Measurements from ENCODE around the gene SAMD4A. TPM values are rescaled to one million over a fixed set of nuclear protein-coding genes. Genes with fewer than 3 reads are reported as not detected.

Gene SAMD4A
- total RNA-seq, 1 donor from 2014 or later = 30.6 TPM

DNA sequence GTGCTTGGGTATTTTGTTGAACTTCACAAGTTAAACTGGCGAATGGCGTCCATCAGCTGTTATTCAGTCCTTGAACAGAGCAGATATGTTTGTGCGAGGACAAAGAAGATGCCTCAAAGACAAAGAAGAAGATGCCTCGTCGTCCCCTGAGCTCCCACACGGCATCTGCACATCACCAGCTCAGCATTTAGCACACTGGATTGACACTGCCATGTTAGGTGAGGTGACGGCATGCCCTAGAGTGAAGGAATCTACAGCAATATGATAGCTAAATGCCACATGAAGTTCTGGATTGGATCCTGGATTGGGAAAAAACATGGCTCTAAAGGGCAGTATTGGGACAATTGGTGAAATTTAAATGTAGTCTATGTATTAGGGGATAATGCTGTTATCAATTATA, 15.4 kb downstream of the SAMD4A start:
- no peaks in the 10 kb centered on the region for H3K4me1 ChIP-seq
- H3K27ac ChIP-seq = no peak overlapping the region
- no peaks in the 10 kb centered on the region for H3K9me3 ChIP-seq
- intact Hi-C loops (cut with DNase I) = no loop called here
- ATAC-seq (no peak), DNase-seq (no peak)
- TF ChIP-seq, protein P1, sequence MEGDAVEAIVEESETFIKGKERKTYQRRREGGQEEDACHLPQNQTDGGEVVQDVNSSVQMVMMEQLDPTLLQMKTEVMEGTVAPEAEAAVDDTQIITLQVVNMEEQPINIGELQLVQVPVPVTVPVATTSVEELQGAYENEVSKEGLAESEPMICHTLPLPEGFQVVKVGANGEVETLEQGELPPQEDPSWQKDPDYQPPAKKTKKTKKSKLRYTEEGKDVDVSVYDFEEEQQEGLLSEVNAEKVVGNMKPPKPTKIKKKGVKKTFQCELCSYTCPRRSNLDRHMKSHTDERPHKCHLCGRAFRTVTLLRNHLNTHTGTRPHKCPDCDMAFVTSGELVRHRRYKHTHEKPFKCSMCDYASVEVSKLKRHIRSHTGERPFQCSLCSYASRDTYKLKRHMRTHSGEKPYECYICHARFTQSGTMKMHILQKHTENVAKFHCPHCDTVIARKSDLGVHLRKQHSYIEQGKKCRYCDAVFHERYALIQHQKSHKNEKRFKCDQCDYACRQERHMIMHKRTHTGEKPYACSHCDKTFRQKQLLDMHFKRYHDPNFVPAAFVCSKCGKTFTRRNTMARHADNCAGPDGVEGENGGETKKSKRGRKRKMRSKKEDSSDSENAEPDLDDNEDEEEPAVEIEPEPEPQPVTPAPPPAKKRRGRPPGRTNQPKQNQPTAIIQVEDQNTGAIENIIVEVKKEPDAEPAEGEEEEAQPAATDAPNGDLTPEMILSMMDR (IDR thresholded peaks at IDR 0.05) = no peak
- no peak overlapping the region for H3K4me3 ChIP-seq
- H3K36me3 ChIP-seq = no peaks in the 10 kb centered on the region
- no peaks in the 10 kb centered on the region for H3K27me3 ChIP-seq (ENCODE audit: low read depth)

DNA sequence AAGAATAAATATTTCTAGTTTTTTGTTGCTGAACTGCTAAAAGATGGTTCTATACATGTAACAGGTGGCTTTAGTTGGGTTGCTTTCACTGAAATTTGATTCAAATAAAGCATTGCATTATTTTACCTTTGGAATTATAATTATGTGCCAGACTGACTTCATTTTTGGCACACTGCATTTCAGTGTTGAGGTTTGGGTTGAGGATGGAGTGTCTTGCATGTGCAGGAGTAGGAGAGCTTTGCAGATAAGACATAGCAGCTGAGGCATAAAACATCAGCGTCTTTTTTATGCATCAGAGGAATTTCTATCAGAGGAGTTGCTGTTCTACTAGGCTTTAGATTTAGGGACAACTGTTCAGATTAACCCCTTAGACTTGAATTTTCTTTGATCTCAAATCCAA, 17.2 kb downstream of the SAMD4A start:
- Histone ChIP-seq H3K36me3 (no peaks in the 10 kb centered on the region), H3K9me3 (no peaks in the 10 kb centered on the region), H3K4me1 (no peaks in the 10 kb centered on the region), H3K27me3 (ENCODE audit: low read depth) (no peaks in the 10 kb centered on the region), H3K4me3 (no peak overlapping the region), H3K27ac (no peak overlapping the region)
- TF ChIP-seq, protein P1 (IDR thresholded peaks at IDR 0.05) = no peak
- DNase-seq = no peak
- no peak for ATAC-seq
- intact Hi-C loops (cut with DNase I) = no loop called here

DNA sequence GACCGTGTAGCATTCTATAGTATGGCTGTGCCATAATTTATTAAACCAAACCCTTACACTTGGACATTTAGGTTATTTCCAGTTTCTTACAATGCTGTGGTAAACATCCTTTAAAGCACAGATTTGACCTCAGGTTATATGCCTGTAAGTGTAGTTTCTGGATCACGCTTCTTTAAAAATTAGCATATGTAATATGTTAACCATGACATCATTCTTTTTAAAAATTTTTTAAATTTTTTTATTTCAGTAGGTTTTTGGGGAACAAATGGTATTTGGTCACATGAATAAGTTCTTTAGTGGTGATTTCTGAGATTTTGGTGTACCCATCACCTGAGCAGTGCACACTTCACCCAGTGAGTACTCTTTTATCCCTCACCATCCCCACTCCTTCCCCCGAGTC, 18.3 kb downstream of the SAMD4A start:
- intact Hi-C loops (cut with DNase I) = no loop called here
- TF ChIP-seq, protein P1 (IDR thresholded peaks at IDR 0.05) = no peak

DNA sequence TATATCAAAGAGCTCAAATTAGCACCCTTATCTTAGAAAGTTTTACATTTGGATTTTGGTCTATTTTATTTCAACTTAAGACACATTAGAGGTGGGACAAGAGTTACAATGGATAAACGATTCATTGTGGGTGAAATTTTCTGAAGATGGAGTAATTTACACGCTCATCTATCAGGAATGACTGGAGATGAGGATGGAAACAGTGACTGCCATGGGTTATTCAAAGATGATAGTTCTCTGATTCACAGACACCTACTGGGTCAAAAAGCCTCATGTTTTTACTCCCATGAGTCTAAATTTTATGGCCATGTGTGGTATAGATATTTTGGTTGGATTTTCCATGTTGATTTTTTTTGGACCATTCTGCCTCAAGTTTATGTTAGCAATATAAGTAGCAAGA, 22.1 kb downstream of the SAMD4A start:
- Histone ChIP-seq H3K4me1 (peaks cover 3% of the 10 kb centered on the region), H3K36me3 (no peaks in the 10 kb centered on the region), H3K4me3 (no peak overlapping the region), H3K9me3 (no peaks in the 10 kb centered on the region), H3K27ac (no peak overlapping the region), H3K27me3 (ENCODE audit: low read depth) (no peaks in the 10 kb centered on the region)
- ATAC-seq = no peak
- intact Hi-C loops (cut with DNase I) = no loop called here
- DNase-seq = no peak
- TF ChIP-seq, protein P1 (IDR thresholded peaks at IDR 0.05) = no peak

More for the DNA sequence above, 18.3 kb downstream of the SAMD4A start:
- H3K27me3 ChIP-seq (ENCODE audit: low read depth) = no peaks in the 10 kb centered on the region
- no peak for ATAC-seq
- H3K4me1 ChIP-seq = no peaks in the 10 kb centered on the region
- no peaks in the 10 kb centered on the region for H3K36me3 ChIP-seq
- no peak overlapping the region for H3K27ac ChIP-seq
- no peaks in the 10 kb centered on the region for H3K9me3 ChIP-seq
- no peak for DNase-seq
- no peak overlapping the region for H3K4me3 ChIP-seq

DNA sequence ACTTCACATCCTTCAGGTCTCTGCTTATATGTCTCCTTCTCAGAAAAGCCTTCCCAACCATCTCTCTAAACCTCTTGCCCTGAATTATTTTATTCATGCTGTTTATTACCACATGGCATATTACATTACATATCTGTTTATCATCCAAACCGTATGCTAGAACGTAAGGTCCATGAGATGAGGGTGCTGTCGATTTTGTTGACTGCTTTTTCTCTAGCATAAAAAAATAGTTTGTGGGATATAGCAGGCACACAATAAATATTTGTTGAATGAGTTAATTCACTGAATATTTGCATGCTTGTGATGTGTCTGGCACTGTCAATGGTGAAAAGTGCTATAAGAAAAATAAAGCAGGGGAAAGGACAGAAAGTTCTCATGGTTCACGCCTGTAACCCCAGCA, 22.9 kb downstream of the SAMD4A start:
- Histone ChIP-seq H3K4me3 (no peak overlapping the region), H3K9me3 (no peaks in the 10 kb centered on the region), H3K4me1 (peaks cover 5% of the 10 kb centered on the region), H3K36me3 (no peaks in the 10 kb centered on the region), H3K27ac (no peak overlapping the region), H3K27me3 (ENCODE audit: low read depth) (no peaks in the 10 kb centered on the region)
- intact Hi-C loops (cut with DNase I) = no loop called here
- ATAC-seq (no peak), DNase-seq (no peak)
- TF ChIP-seq, protein P1 (IDR thresholded peaks at IDR 0.05) = no peak

DNA sequence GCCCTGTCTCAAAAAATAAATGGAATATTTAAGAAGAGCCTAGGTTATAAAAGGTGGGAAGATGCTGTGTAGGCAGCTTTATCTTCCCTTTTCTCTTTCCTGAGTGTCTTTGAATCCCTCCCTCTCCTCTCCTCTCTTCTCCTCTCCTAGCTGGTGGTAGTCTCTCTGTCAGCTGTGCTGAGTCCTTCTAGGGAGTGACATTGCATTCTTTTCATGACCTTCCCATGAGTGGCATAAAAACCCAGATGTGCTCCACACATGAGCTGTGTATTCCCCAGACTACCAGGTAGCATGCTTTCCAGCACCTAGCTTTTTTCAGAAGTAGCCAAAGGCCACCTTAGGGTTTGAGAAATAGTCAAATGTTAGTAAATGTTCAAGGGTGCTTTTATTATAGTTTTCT, 23.6 kb downstream of the SAMD4A start:
- no peak overlapping the region for H3K4me3 ChIP-seq
- DNase-seq = no peak
- no peaks in the 10 kb centered on the region for H3K27me3 ChIP-seq (ENCODE audit: low read depth)
- H3K36me3 ChIP-seq = no peaks in the 10 kb centered on the region
- peak in 1 of 2 donors; percentile 48 for ATAC-seq
- H3K9me3 ChIP-seq = no peaks in the 10 kb centered on the region
- TF ChIP-seq, protein P1 (IDR thresholded peaks at IDR 0.05) = no peak
- H3K4me1 ChIP-seq = peaks cover 5% of the 10 kb centered on the region
- no peak overlapping the region for H3K27ac ChIP-seq
- intact Hi-C loops (cut with DNase I) = no loop called here

Measured in lower lobe of right lung (tissue), 2 donors.